T-cell (primary cell): Measurements from ENCODE around the gene CNTN5. TPM values are rescaled to one million over a fixed set of nuclear protein-coding genes. Genes with fewer than 3 reads are reported as not detected.
"Not testable (repeated sequence)": the region's sequence is repeated elsewhere in the genome, so short reads cannot be mapped to it uniquely, and the experiment has no call there.

Experiments
- ATAC-seq, 4 experiments: fragments of 200-7000 bp in 3 of 4; fragments of 150-1000 bp in 1 of 4; cut with Tn5 transposase; replicated peaks in 1 of 4; 1 replicate in 3 of 4; 2 replicates in 1 of 4; pipeline ENCODE4 v1.10.0; 2021; ENCODE audit warnings: moderate library complexity in 3 of 4, mild to moderate bottlenecking in 2 of 4, moderate number of reproducible peaks in 1 of 4
- CTCF ChIA-PET, 2 donors: fragments of 300-600 bp; sonication (Branson Sonifier 250); formaldehyde crosslinking; loops; one replicate each; lab custom pipeline; 2022; ENCODE audit warnings: antibody characterized with exemption in 2 of 2; lab: Charles Lee
- POLR2A ChIA-PET, 2 donors: fragments of 300-600 bp; sonication (Branson Sonifier 250); formaldehyde crosslinking; loops; one replicate each; lab custom pipeline; 2022; ENCODE audit warnings: antibody characterized with exemption in 2 of 2; lab: Charles Lee
- DNase-seq, 35 experiments: peaks; one replicate each; pipeline versions ENCODE4 v3.0.0 to v3.0.0-alpha.2; 2013 to 2023
- H3K27ac ChIP-seq: one replicate; pipeline ENCODE4 v1.5.1; 2013; ENCODE audit warnings: low read length
- H3K27me3 ChIP-seq, 2 experiments: replicated peaks in 1 of 2; 1 replicate in 1 of 2; 2 replicates in 1 of 2; pipeline versions ENCODE4 v1.6.1 to v1.7.0; 2013; ENCODE audit warnings: low read length in 1 of 2, mixed read lengths in 1 of 2; ENCODE audit not compliant: control insufficient read depth in 2 of 2, insufficient read depth in 2 of 2; ENCODE audit errors: extremely low read depth in 1 of 2
- H3K36me3 ChIP-seq, 2 donors: 1 replicate in 1 of 2; 2 replicates in 1 of 2; pipeline versions ENCODE4 v1.6.1 to v1.7.0; 2013; ENCODE audit warnings: low read length in 1 of 2; ENCODE audit not compliant: control insufficient read depth in 2 of 2, insufficient read depth in 1 of 2; ENCODE audit errors: extremely low read depth in 1 of 2
- H3K4me1 ChIP-seq, 2 experiments: 1 replicate in 1 of 2; 2 replicates in 1 of 2; pipeline versions ENCODE4 v1.6.1 to v1.7.0; 2013; ENCODE audit warnings: low read length in 2 of 2, mixed read lengths in 1 of 2; ENCODE audit not compliant: insufficient read depth in 2 of 2, control insufficient read depth in 1 of 2; ENCODE audit errors: extremely low read depth in 1 of 2
- H3K4me3 ChIP-seq, 2 donors: 1 replicate in 1 of 2; 2 replicates in 1 of 2; pipeline versions ENCODE4 v1.5.1 to v1.7.0; 2013; ENCODE audit warnings: mild to moderate bottlenecking in 2 of 2, low read length in 1 of 2, moderate library complexity in 1 of 2; ENCODE audit not compliant: control insufficient read depth in 1 of 2; ENCODE audit errors: extremely low read depth in 1 of 2
- H3K9me3 ChIP-seq: 2 replicates; pipeline ENCODE4 v1.7.0; 2013
- H3K27ac Mint-ChIP-seq, 2 donors: one replicate each; pipeline ENCODE4 v1.8.0; 2020 to 2021; ENCODE audit warnings: mild to moderate bottlenecking in 2 of 2, mixed read lengths in 2 of 2
- H3K27me3 Mint-ChIP-seq, 2 donors: one replicate each; pipeline ENCODE4 v1.8.0; 2021 to 2022; ENCODE audit warnings: mixed read lengths in 2 of 2
- H3K36me3 Mint-ChIP-seq: one replicate; pipeline ENCODE4 v1.8.0; 2021; ENCODE audit warnings: mixed read lengths
- H3K4me1 Mint-ChIP-seq, 3 donors: one replicate each; pipeline ENCODE4 v1.8.0; 2020 to 2022; ENCODE audit warnings: mixed read lengths in 3 of 3, mild to moderate bottlenecking in 1 of 3
- H3K4me3 Mint-ChIP-seq, 3 donors: one replicate each; pipeline ENCODE4 v1.8.0; 2020 to 2022; ENCODE audit warnings: mild to moderate bottlenecking in 3 of 3, mixed read lengths in 3 of 3, moderate library complexity in 3 of 3
- H3K9me3 Mint-ChIP-seq, 3 donors: one replicate each; pipeline ENCODE4 v1.8.0; 2020 to 2022; ENCODE audit warnings: mixed read lengths in 3 of 3
- WGBS: methylation state at CpG from one replicate; pipeline ENCODE4 v1.1.5; 2013; ENCODE audit warnings: missing lambda C conversion rate; ENCODE audit not compliant: insufficient coverage; 5-methylcytosine and 5-hydroxymethylcytosine counted together
- total RNA-seq, 35 experiments: library from RNA in 6 of 35; stranded (reverse) in 6 of 35; fragments of 120-200 nt in 1 of 35; gene quantifications; one replicate each; pipeline versions ENCODE4 v1.2.1 to v1.2.4 and lab custom pipeline; 2013 to 2026

Gene CNTN5
- total RNA-seq, 5 donors from 2014 or later (not counting 1 experiment from before 2014, with no cell fraction given): not detected

DNA sequence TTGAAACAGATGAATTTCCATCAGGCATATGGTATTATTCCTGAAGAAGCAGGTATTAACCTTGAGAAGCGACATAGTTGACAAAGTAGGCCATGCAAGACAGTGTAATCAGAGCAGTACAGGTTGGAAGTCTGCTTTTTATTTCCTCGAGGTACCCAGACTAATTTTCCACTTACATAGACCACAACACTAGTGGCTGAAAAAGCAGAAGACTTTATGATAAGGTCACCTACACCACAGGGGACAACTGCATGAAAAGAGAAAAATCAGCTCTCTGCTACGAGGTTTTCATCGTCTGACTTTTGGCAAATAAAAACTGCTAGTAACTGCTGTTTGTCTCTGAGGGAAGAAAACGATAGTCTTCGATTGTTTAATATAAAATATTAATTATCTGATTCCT is 77.5 kb downstream of the CNTN5 start:
- Mint-ChIP-seq H3K9me3 (peaks cover 6 to 18% (median 13%) of the 10 kb centered on the region in 3 donors), H3K4me3 (no peak overlapping the region), H3K27me3 (no peaks in the 10 kb centered on the region), H3K36me3 (no peaks in the 10 kb centered on the region), H3K4me1 (no peaks in the 10 kb centered on the region), H3K27ac (no peak overlapping the region)
- H3K27ac ChIP-seq: no peak overlapping the region
- 60% methylated on average over 1 of the region's 6 CpGs for WGBS
- ChIA-PET POLR2A (no interaction called here), CTCF (no interaction called here)
- H3K9me3 ChIP-seq: no peaks in the 10 kb centered on the region
- H3K36me3 ChIP-seq: no peaks in the 10 kb centered on the region
- ATAC-seq: no peak
- no peaks in the 10 kb centered on the region for H3K27me3 ChIP-seq
- no peak for DNase-seq
- H3K4me3 ChIP-seq: no peak overlapping the region
- no peaks in the 10 kb centered on the region for H3K4me1 ChIP-seq

DNA sequence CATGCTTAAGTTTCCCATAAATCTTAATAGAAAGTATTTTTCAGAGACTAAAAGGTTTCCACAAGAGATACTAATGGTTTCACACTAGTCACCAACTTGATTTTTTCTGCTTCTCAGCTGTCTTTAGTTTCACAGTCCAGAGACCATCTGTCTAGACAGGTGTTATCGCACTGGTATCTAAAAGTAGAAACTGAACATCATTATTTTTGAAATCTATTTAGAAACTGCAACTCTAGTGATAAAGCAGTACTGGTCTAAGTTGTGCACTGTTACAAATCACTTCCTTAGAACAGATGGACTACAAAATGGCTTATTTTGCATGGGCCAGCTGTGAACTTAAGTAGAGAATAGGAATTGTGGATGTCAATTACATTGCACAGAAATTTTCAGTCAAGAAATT is 78.0 kb downstream of the CNTN5 start:
- Mint-ChIP-seq H3K27me3 (no peaks in the 10 kb centered on the region), H3K36me3 (no peaks in the 10 kb centered on the region), H3K4me1 (no peaks in the 10 kb centered on the region), H3K27ac (no peak overlapping the region), H3K9me3 (peaks cover 9 to 18% (median 16%) of the 10 kb centered on the region in 3 donors), H3K4me3 (no peak overlapping the region)
- Histone ChIP-seq H3K27ac (no peak overlapping the region), H3K4me3 (no peak overlapping the region), H3K27me3 (no peaks in the 10 kb centered on the region), H3K36me3 (no peaks in the 10 kb centered on the region), H3K4me1 (no peaks in the 10 kb centered on the region), H3K9me3 (no peaks in the 10 kb centered on the region)
- ATAC-seq (no peak), DNase-seq (no peak)
- POLR2A ChIA-PET: no interaction called here
- WGBS: no CpG with 5 or more reads among the region's 1 CpG
- CTCF ChIA-PET: no interaction called here

DNA sequence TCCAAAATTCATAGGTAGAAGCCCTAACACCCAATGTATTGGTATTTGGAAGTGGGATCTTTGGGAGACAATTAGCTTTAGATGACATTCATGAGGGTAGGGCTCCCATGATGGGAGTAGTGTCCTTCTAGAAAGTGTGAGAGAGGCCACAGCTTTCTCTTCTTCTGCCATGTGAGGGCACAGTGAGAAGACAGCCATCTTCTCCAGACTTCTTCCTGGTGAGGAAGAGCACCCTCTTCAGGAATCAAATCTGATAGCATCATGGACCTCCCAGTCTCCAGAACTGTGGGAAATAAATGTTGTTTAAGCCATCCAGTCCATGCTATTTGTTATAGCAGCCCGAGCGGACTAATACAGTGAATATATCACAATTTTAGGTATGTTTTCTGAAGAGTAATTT is 96.9 kb downstream of the CNTN5 start:
- no peaks in the 10 kb centered on the region for H3K4me1 Mint-ChIP-seq
- H3K36me3 ChIP-seq: no peaks in the 10 kb centered on the region

DNA sequence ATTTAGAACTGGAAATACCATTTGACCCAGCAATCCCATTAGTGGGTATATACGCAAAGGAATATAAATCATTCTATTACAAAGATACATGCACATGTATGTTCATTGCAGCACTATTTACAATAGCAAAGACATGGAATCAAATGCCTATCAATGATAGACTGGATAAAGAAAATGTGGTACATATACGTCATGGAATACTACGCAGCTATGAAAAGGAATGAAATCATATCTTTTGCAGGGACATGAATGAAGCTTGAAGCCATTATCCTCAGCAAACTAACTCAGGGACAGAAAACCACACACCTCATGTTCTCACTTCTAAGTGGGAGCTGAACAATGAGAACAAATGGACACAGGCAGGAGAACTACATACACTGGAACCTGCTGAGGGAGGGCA is 113.1 kb downstream of the CNTN5 start:
- no CpG with 5 or more reads among the region's 3 CpGs for WGBS
- POLR2A ChIA-PET, H3K4me3 ChIP-seq, H3K4me3 Mint-ChIP-seq, CTCF ChIA-PET, H3K4me1 ChIP-seq, H3K27me3 Mint-ChIP-seq, ATAC-seq, H3K36me3 ChIP-seq, H3K27ac ChIP-seq, DNase-seq, H3K9me3 ChIP-seq, H3K27ac Mint-ChIP-seq, H3K27me3 ChIP-seq, H3K36me3 Mint-ChIP-seq, H3K4me1 Mint-ChIP-seq: not testable (repeated sequence)
- peaks cover 22 to 43% (median 36%) of the 10 kb centered on the region in 3 donors for H3K9me3 Mint-ChIP-seq

More for the DNA sequence above, 96.9 kb downstream of the CNTN5 start:
- H3K27ac Mint-ChIP-seq: no peak overlapping the region
- Histone ChIP-seq H3K4me1 (no peaks in the 10 kb centered on the region), H3K9me3 (no peaks in the 10 kb centered on the region), H3K27ac (no peak overlapping the region), H3K27me3 (no peaks in the 10 kb centered on the region), H3K4me3 (no peak overlapping the region)
- WGBS: no CpG with 5 or more reads among the region's 2 CpGs
- DNase-seq (no peak), ATAC-seq (no peak)
- peaks cover 14 to 22% (median 15%) of the 10 kb centered on the region in 3 donors for H3K9me3 Mint-ChIP-seq
- no peaks in the 10 kb centered on the region for H3K36me3 Mint-ChIP-seq
- ChIA-PET CTCF (no interaction called here), POLR2A (no interaction called here)
- H3K4me3 Mint-ChIP-seq: no peak overlapping the region
- H3K27me3 Mint-ChIP-seq: no peaks in the 10 kb centered on the region

DNA sequence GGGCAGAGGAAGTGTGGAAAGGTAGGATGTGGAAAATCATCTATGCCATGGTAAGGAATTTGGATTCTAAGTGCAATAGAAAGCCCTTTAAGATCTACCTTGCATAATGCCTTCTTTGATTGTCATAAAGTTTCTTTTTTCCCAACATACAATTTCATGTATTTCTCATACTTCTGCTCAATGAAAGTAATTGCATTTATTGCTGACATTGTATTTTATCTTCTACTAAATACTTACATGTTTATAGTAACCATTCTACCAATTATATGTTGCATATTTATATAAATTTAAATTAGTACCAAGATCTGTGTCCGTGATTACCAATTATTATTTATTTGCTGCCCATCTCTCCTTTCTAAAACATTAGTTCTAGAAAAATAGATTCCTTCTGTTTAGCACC is 114.8 kb downstream of the CNTN5 start:
- no CpG with 5 or more reads among the region's 1 CpG for WGBS
- ChIA-PET CTCF (no interaction called here), POLR2A (no interaction called here)
- Histone ChIP-seq H3K27me3 (no peaks in the 10 kb centered on the region), H3K9me3 (no peaks in the 10 kb centered on the region), H3K27ac (no peak overlapping the region), H3K4me1 (no peaks in the 10 kb centered on the region), H3K36me3 (no peaks in the 10 kb centered on the region), H3K4me3 (no peak overlapping the region)
- H3K27ac Mint-ChIP-seq: no peak overlapping the region
- no peaks in the 10 kb centered on the region for H3K4me1 Mint-ChIP-seq
- DNase-seq: no peak
- no peak for ATAC-seq
- H3K36me3 Mint-ChIP-seq: no peaks in the 10 kb centered on the region
- no peak overlapping the region for H3K4me3 Mint-ChIP-seq
- no peaks in the 10 kb centered on the region for H3K27me3 Mint-ChIP-seq
- H3K9me3 Mint-ChIP-seq: peaks cover 14 to 45% (median 30%) of the 10 kb centered on the region in 3 donors

DNA sequence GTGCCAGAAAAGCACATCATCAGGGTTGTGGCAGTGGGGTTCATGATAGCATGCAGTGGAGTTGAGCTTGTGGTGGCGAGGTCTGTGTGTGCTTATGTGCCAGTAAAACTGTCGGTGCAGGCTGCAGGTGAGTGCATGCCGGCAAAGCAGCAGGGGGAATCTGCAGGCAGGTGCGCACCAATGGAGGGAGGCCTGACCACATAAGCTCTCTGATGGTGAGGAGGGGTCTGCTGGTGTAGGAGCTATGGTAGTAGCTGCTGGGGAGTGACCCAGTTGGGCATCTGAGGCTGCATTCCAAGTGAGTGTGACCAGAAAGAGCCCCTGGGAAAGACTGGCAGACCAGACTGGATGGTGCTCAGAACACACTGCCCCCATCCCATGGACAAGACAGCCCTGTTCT is 121.5 kb downstream of the CNTN5 start:
- POLR2A ChIA-PET: no interaction called here
- no peak overlapping the region for H3K4me3 Mint-ChIP-seq
- peaks cover 7 to 28% (median 16%) of the 10 kb centered on the region in 3 donors for H3K9me3 Mint-ChIP-seq
- H3K36me3 Mint-ChIP-seq: no peaks in the 10 kb centered on the region
- Histone ChIP-seq H3K36me3 (no peaks in the 10 kb centered on the region), H3K27ac (no peak overlapping the region), H3K4me3 (no peak overlapping the region), H3K4me1 (no peaks in the 10 kb centered on the region), H3K27me3 (no peaks in the 10 kb centered on the region), H3K9me3 (no peaks in the 10 kb centered on the region)
- no peak for DNase-seq
- H3K27ac Mint-ChIP-seq: no peak overlapping the region
- WGBS: 63% methylated on average over 4 of the region's 4 CpGs
- no peaks in the 10 kb centered on the region for H3K27me3 Mint-ChIP-seq
- no peaks in the 10 kb centered on the region for H3K4me1 Mint-ChIP-seq
- no peak for ATAC-seq
- CTCF ChIA-PET: no interaction called here

DNA sequence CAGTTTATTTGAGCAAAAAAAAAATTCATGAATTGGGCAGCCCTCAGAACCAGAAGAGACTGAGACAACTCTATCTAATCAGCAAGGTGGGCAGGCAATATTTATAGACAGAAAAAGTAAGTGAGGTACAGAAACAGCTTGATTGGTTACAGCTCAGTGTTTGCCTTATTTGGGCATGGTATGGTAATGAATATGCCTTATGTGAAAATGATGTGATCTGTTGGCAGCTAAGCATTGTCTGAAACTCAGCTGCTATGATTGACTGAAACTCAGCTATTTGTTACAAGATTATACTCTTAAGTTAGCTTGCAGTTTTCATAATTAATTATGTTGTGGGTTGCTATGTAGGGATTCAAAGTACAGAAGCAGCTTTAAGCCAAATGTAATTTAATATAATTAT is 127.6 kb downstream of the CNTN5 start:
- Mint-ChIP-seq H3K27ac (no peak overlapping the region), H3K9me3 (peaks cover 6 to 30% (median 16%) of the 10 kb centered on the region in 3 donors), H3K27me3 (no peaks in the 10 kb centered on the region), H3K4me3 (no peak overlapping the region), H3K36me3 (no peaks in the 10 kb centered on the region), H3K4me1 (no peaks in the 10 kb centered on the region)
- POLR2A ChIA-PET: no interaction called here
- H3K4me1 ChIP-seq: no peaks in the 10 kb centered on the region
- H3K4me3 ChIP-seq: no peak overlapping the region
- no peaks in the 10 kb centered on the region for H3K36me3 ChIP-seq
- no peak overlapping the region for H3K27ac ChIP-seq
- CTCF ChIA-PET: no interaction called here
- no peak for DNase-seq
- H3K27me3 ChIP-seq: no peaks in the 10 kb centered on the region
- no peak for ATAC-seq
- no peaks in the 10 kb centered on the region for H3K9me3 ChIP-seq
